Hepatic stellate cell (primary cell): ENCODE data around the gene SNPH.
"Not testable (repeated sequence)": the region's sequence is repeated elsewhere in the genome, so short reads cannot be mapped to it uniquely, and the experiment has no call there.

Experiments
- DNase-seq: peaks from one replicate; pipeline ENCODE4 v3.0.0; 2011; ENCODE audit warnings: low spot score

SNPH gene

DNA sequence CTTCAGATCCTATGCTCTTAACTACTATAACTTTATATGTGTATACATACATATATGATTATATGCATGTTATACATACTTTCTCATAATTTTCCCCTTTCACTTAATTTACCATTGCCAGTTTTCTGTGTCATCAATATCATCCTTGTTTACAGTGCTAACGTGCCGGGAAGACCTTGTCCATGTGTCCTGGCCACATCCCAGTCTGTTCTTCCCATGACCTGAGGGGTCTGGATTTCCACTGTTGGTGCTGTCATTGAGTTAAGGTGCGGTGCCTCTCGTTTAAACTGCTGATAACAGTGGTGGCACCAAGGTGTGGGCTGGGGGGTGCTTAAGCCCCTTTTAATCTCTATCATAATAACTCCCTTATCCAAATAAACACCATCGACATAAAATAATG is 71.3 kb downstream of the SNPH start:
- no peak for DNase-seq

DNA sequence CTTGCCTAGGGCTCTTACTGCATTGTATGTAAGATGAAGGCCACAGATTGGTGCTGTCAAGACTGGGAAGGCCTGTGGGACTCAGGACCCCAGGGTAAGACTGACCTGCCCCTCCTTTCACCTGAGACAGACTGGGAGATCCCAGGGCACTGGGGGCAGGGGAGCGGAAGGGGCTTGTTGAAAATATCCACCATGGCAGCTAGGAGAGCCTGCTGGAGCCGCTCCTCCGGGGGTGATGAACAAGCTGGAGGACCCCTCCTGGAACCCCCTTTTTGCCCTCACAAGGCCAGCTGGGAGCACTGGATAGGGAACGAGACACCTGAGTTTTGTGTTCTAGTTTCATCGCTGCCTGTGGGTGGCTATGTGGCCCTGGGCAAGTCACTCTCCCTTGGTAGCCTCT is 72.0 kb downstream of the SNPH start:
- DNase-seq: no peak

DNA sequence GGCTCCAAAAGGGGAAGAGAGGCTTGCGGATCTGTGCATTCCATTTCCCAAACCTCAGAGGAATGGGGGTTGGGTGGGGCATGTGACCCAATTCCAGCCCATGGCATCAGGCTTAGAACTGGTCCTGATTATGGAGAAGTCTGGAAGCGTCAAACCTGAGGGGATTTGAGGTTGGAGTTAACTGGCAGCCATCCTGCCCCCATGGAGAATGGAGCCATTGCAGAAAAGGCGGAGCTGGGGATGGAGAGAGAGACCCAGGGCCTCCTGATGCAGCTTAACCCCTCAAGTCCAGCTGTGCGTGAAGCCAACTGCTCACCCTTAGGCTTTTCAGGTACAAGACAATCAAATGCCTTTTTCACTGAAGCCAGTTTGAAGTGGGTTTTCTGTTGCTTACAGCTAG is 72.7 kb downstream of the SNPH start:
- DNase-seq: no peak

DNA sequence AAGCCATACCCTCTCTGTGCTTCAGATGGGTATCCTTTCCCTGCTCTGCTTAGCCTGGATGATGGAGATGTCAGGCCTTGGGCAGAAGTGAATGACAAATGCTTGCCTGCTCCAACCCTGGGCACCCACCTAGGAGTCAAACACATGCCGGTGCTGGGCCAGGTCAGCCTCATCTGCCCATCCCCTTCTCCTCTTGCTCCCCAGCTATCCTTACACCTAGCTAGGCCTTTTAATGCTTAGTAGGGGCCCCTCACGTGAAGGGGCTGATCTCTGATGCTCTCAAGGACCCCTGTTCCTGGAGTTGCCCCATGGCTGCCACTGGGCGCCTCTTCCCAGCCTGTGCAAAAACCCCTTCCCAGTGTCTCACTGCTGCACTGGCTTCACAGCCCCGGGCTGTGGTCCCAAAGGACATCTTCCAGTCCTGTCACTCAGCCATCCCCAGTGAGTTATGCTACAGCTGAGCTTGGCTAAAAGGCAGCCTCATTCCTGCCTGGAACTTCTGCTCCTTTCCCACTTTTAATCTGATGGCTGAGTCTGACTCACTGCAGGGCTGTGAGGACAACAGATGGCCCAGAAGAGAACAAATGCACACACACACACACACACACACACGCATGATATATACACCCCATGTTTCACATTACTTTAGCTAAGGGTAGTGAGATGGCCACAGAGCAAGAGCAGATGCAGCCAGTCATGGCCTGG is 75.6 kb downstream of the SNPH start:
- peak; percentile 84 for DNase-seq

DNA sequence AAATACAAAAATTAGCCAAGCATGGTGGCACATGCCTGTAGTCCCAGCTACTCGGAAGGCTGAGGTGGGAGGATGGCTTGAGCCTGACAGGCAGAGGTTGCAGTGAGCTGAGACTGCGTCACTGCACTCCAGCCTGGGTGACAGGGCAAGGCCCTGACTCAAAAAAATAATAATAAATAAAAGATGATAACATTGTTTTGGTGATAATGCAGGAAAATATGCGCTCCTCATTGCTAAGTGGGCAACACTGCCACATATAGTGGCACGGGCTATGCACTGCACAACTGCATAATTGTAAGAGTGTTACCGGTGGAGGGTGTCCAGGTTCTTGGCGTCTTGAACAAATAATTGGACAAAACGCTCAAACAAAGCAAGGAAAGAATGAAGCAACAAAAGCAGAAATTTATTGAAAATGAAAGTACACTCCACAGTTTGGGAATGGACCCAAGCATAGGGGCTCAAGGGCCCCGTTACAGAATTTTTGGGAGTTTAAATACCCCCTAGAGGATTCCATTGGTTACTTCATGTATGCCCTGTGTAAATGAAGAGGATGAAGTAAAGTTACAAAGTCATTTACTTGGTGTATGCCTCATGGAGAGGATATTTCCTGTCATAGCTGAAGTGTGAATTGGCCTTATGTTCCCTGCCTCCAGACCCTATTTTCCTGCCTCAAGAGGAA is 77.5 kb downstream of the SNPH start:
- DNase-seq: not testable (repeated sequence)

DNA sequence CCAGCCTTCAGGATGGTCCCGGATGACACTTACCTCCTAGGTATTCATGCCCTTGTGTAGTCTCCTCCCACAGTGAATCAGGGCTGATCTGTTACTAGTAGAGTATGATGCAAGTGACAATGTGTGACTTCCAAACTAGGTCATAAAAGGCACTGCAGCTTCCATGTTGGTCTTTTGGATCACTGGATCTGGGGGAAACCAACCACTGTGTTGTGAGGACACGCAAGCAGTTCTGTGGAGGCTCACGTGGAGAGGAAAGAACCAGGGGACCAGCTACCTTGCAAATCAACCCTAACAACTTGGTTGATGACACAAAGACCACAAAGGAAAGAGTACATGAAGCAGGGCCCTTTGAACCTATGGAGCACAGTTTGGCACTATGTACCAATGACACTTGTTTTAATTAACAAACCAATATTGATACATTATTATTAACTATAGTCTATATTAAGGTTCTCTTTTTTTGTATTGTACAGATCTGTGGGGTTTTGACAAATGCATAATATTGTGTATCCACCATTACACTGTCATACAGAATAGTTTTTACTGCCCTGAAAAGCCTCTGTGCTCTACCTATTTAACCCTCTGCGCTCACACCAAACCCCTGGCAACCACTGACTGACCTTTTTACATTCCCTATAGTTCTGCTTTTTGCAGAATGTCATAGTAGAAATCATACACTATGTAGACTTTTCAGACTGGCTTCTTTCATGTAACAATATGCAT is 79.1 kb downstream of the SNPH start:
- no peak for DNase-seq

DNA sequence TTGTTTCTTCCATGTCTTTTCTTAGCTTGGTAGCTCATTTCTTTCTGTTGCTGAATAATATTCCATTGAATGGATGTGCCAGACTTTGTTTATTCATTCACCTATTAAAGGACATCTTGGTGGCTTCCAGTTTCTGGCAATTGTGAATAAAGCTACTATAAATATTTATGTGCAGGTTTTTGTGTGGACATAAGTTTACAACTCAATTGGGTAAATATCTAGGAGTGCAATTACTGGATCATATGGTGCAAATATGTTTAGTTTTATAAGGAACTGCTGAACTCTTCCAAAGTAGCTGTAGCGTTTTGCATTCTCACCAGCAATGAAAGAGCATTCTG is 79.6 kb downstream of the SNPH start:
- DNase-seq: no peak

DNA sequence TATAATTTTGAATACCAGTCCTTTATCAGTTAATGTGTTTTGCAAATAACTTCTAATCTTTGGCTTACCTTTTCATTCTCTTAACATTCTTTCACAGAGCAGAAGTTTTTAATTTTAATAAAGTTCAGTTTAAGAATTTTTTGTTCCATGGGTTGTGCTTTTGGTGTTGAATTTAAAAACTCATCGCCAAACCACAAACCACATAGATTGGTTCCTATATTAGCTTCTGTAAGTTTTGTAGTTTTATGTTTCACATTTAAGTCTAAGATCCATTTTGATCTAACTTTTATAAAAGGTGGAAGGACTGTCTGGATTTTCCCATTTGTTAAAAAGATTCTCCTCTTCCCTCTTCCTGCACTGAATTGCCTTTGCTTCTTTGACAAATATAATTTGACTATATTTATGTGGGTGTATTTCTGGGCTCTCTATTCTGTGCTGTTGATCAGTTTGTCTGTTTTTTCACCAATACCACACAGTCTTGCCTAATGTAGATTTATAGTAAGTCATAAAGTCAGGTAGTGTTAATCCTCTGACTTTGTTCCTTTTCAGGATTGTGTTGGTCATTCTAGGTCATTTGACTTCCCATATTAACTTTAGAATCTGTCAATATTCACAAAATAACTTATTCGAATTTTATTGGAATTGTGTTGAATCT is 80.3 kb downstream of the SNPH start:
- no peak for DNase-seq

DNA sequence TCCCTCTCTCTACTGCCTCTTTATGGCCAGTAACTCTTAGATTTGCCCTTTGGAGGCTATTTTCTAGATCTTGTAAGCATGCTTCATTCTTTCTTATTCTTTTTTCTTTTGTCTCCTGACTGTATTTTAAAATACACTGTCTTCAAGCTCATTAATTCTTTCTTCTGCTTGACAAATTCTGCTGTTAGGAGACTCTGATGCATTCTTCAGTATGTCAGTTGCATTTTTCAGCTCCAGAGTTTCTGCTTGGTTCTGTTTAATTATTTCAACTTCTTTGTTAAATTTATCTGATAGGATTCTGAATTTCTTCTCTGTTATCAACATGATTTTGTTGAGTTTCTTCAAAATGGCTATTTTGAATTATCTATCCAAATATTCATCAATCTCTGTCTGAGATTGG is 87.9 kb downstream of the SNPH start:
- DNase-seq: no peak

DNA sequence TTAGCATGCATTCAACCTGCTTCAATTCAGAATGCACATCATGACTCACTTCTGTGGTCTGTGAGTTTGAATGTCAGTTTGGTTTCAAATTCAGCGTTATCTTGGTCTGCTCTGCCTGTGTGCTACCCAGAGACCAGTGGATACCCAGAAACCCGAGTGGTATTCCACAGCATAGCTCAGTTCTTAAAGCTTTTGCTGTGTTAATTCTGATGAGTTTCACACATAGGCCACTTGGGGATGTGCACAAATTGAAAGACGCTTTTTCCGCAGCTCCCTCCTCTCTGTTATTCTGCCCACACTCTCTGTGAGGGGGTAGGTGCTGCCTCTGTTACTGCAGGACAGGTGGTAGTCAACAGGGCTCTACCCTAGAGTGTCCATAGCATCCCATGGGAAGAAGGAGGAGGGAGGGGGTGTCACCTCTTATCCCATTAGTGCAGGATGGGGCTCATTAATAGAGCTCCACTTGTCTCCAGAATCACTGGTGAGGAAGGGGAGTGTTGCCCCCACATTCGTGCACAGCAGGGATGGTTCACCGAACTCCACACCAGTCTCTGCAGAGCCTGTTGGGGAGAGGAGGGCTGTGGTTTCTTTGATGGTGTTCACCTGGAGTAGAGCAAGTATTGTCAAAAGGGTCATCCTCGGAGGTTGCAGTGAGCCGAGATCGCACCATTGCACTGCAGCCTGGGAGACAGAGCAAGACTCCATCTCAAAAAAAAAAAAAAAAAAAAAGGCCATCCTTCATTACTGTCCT is 92.0 kb downstream of the SNPH start:
- no peak for DNase-seq
